GM21526 (cell line): ENCODE measurements around the gene MSH2.

Source experiments
- ATAC-seq: cut with Tn5 transposase; IDR thresholded peaks from one replicate; pipeline ENCODE4 v1.9.1; 2021; ENCODE audit warnings: moderate library complexity; ENCODE audit not compliant: unreplicated experiment, low FRiP score

MSH2 gene

DNA sequence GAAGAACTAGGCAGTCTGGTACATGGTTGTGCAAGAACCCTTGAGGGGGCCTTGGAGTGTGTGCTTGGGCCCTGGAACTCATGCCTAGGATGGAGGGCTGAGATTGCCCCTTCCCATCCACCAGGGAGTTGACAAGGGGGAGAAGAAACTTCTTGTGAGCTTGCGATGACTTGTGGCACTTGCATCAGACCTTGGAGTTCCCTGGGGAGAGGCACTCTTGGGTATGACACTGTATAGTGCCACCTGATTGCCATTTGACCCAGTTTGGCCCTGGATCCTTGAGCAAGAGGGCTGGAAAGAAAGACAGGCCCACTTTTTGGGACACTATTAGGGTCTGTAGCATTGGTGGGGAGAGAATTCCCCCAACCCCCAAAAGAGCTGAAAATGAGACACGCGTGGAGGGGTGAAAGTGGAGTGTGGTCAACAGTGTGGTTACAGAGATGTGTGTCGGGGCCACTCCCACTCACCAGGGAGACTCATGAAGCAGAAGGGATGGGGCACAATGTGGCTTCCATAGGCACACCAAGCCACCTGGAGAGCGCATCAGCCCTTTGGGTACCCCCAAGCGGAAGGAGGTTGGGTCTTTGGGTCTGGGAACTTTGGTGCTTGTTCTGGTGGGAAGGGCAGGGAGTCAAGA is 101.3 kb downstream of the MSH2 start:
- ATAC-seq, result peak; percentile 36

DNA sequence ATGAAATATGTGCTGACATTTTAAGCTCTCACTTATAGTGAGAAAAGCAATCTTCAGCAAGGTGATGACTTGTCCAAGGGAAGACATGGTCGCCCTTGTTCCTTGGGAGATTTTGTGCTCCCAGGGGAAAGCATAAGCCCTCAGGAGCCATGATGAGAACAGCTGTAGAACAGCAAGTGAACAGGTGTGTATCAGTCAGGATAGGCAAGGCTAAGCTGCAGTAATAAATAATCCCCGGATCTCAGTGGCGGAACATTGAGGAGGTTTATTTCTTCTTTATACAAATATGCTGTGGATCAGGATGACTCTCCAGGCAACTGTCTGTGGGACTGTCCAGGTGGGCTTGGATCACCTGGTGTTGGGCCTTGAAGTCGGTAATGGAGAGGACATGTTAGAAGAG is 103.1 kb downstream of the MSH2 start:
- ATAC-seq, result no peak

DNA sequence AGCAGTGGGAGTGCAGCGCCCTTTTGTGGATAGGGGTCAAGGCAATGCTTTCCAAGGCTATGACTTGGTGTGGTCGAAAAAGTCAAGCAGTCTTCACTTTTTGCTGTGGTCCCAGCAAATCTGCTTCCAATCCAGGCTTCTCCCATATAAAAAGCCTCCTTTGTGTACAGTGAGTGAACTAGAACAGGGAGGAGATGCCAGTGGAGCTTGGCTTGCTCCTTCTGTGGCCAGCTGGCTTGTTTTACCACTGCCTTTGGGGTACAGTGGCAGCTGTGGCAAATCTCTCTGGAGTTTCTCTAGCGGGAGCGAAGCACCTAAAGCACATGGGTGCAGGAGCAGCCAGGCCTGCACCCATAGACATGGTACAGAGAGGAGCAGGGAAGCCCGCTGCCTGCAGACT is 103.5 kb downstream of the MSH2 start:
- ATAC-seq, result no peak

- ATAC-seq, result no peak
Observed at GRCh38 chr2:47508080-47508479, 105.1 kb downstream of the MSH2 start.

GRCh38 chr2:47508641-47509040 is 105.7 kb downstream of the MSH2 start:
- ATAC-seq, result no peak

GRCh38 chr2:47509250-47509649 is 106.3 kb downstream of the MSH2 start:
- no peak for ATAC-seq

GRCh38 chr2:47509821-47510385 is 106.9 kb downstream of the MSH2 start:
- ATAC-seq, result no peak

DNA sequence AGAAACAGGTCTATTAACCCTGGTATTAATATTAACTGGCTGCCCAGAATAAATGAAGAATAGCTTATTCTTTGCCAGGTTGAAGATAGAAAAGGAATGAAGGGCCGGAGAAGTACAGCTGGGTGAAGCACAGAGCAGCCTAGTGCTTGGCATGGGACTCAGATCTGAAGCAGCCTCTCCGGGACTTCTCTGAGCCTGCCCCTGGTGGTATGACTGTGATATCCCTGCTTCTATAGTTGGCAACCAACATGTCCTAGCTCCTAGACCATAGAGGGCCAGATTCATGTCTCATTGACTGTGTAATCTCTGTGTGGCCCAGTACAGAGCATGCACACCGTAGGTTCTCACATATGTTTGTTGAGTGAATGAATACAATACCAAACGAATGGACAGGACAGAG is 107.8 kb downstream of the MSH2 start:
- no peak for ATAC-seq

GRCh38 chr2:47512581-47513083 is 109.7 kb downstream of the MSH2 start:
- no peak for ATAC-seq

DNA sequence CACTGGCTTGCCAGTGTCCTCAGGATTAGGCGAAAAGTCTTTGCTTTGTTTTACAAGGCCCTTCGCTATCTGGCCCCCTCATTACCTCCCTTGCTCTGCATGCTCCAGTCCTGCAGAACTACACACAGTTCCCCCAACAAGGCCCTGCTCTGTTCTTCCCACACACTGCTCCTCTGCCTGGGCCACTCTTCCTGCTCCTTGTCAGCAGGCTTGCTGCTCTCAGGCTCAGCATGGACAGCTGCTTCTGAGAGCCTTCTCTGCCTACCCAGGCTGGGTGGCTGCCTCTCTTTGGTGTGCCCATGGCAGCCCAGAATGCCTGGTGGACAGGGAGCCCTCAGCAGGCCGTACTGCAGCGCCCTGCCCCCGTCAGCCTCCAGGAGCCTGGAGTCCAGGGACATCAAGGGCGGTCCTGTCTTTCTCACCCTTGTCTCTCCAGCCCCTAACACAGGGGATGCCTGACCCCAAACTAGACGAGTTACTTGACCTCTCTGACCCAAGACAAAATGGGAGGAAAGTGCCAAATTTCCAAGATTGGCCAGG is 111.1 kb downstream of the MSH2 start:
- ATAC-seq, result no peak

DNA sequence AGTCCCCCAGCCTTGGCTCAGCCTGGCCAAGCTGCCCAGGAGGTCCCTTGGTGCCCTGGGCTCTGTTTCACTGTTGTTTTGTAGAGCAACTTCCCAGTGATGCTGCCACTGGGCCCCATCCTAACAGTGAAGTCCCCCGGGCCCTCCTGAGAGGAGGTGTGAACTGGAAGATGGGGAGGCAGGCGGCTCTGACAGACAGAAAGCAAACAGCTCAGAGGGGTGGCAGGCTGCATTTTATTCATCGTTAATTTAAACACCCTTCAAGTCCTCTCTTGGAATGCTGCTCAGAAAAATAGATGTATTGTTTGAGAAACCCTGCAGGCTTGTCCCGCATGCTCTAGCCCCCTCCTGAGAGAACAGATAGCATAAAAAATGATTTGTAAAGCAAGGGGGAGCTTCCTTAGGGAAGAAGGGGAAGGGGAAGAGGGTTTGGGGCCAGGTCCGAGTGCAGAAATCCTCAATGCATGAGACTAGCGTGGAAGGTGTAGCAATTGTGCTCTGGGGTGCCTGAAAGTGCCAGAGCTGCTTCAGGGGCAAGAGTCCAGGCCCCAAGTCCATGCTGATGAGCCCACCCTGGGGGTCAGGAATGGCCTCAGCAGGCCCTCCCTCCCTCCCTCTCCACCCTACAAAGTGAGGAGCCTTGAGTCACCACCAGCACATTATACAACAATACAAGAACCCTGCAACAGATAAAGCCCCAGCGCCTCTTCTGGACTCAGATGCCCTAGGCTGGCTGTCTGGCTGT is 113.6 kb downstream of the MSH2 start:
- ATAC-seq, result no peak

- no peak for ATAC-seq
Observed at GRCh38 chr2:47518497-47519146, 115.7 kb downstream of the MSH2 start.

DNA sequence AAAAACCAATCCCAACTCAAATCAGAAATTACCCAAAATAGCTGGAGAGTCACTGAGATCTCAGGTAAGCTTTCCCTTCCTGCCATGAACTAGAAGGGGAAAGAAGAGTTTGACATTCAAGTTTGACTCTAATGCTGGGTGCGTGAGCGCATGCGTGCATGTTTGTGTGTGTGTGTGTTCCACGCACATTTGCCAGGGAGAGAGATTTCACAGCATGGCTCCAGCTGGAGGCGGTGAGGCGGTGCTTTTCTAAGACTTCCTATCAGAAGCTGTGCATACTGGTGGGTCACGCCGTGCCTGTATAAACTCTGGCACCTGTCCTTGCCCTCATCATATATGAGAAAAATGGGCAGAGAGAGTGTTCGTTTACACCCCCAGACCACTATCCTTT is 116.2 kb downstream of the MSH2 start:
- ATAC-seq, result no peak

DNA sequence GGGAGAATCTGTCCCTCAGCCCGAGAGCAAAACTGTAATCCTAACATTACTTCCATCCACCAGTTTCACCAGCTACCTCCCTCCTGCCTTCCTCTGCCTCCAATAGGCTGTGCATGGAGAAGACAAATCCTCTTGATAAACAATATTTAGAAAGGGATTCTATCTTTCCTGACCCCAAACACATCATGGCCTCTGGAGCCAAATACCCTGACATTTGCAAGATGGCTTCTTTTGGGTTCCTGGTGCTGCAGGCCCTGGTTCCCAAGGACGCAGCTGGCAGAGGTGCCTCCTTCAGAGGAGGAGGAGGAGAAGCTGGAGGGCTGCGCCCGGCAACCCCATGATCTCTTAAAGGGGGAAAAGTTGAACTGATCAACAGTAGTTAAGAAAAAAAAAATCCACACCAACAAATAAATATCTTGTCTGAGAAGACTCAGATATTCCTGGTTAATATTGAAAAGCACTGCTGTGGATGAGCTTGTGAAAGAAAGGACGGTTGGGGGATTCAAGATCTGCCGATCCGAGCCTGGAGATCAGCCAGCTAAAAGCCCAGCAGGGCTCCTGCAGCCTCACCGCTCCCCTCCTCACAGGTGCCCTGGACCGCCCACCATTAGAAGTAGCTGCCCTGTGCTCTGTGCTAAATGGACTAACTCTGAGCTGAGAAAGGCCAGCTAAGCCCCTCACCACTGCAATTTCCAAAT is 116.8 kb downstream of the MSH2 start:
- no peak for ATAC-seq

DNA sequence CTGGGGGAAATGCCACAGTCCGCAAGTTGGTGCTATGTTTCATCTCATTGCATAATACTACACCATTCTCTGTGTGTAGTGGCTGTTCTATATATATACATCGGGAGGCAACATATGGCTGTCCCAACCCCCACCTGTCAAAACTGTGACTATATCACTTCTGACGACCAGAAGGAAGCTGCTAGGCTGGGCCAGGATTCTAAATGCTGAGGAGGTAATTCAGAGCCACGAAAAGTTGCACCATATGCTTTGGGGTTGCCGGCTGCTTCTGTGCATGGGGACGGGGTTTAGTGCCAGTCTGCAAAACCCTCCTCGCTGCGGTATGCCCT is 117.3 kb downstream of the MSH2 start:
- no peak for ATAC-seq

GRCh38 chr2:47520825-47521665 is 118.1 kb downstream of the MSH2 start:
- peak; percentile 76 for ATAC-seq

GRCh38 chr2:47521666-47522285 is 118.8 kb downstream of the MSH2 start:
- no peak for ATAC-seq

DNA sequence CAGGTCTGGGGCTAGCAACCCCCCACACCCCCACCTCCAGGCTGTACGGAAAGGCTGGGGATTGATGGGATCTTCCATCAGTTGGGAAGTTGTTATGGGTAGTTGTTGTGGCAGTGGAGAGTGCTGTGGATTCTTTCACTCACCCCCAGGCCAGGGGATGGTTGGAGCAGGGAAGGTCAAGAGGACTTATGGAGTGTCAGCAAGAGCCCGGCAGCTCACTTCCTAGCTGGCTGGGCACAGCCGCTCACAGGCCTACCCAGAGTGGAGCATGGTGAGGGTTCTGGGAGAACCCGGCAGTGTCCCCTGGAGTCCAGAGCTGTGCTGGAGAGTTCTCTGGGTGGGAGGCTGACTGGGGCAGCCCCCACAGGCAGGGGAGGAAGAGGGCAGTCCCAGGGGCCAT is 122.2 kb downstream of the MSH2 start:
- ATAC-seq, result no peak

GRCh38 chr2:47528455-47528854 is 125.5 kb downstream of the MSH2 start:
- ATAC-seq, result no peak
